GM18498 (cell line): Measurements from ENCODE around the gene FLT3LG.
A peak's percentile ranks its signal among the peaks of the same experiment; 100 is the strongest.
"Not testable (repeated sequence)": the region's sequence is repeated elsewhere in the genome, so short reads cannot be mapped to it uniquely, and the experiment has no call there.

Experiments used
- ATAC-seq: cut with Tn5 transposase; IDR thresholded peaks from one replicate; pipeline ENCODE4 v1.9.1; 2021; ENCODE audit warnings: mild to moderate bottlenecking, moderate library complexity; ENCODE audit not compliant: unreplicated experiment

Gene FLT3LG

GRCh38 chr19:49440439-49441209 lies 33.4 kb upstream of the FLT3LG start:
- no peak for ATAC-seq

GRCh38 chr19:49441210-49441959 lies 32.6 kb upstream of the FLT3LG start, which contains the start of gene SLC17A7:
TSS of gene SLC17A7 (minus strand) at chr19:49441527. CDS start at chr19:49441379, 148 bp downstream.
- no peak for ATAC-seq

GRCh38 chr19:49441960-49442350 lies 32.1 kb upstream of the FLT3LG start:
- no peak for ATAC-seq

GRCh38 chr19:49442354-49442753 lies 31.7 kb upstream of the FLT3LG start:
- no peak for ATAC-seq

- ATAC-seq, result peak; percentile 22
These were observed 31.1 kb upstream of the FLT3LG start for GRCh38 chr19:49442771-49443365.

- peak; percentile 81 for ATAC-seq
These were observed 30.5 kb upstream of the FLT3LG start for GRCh38 chr19:49443366-49444099.

- not testable (repeated sequence) for ATAC-seq
These were observed 29.8 kb upstream of the FLT3LG start for GRCh38 chr19:49444100-49444700.

GRCh38 chr19:49445997-49446396 lies 28.0 kb upstream of the FLT3LG start:
- no peak for ATAC-seq

- no peak for ATAC-seq
These were observed 26.3 kb upstream of the FLT3LG start for GRCh38 chr19:49447485-49448431.

- ATAC-seq, result no peak
These were observed 25.6 kb upstream of the FLT3LG start for GRCh38 chr19:49448432-49448786.

- no peak for ATAC-seq
These were observed 23.6 kb upstream of the FLT3LG start for GRCh38 chr19:49450405-49450804.

GRCh38 chr19:49451430-49452181 lies 22.4 kb upstream of the FLT3LG start, which contains the start of gene PIH1D1:
TSS of gene PIH1D1 (minus strand) at chr19:49451814. CDS start at chr19:49451574, 240 bp downstream.
- peak; percentile 64 for ATAC-seq

GRCh38 chr19:49453013-49453756 lies 20.8 kb upstream of the FLT3LG start, which contains the start of gene ALDH16A1:
TSS of gene ALDH16A1 (plus strand) at chr19:49453225. CDS start at chr19:49453332, 107 bp downstream.
- peak; percentile 81 for ATAC-seq

- ATAC-seq, result peak; percentile 0
These were observed 20.2 kb upstream of the FLT3LG start for GRCh38 chr19:49453757-49454240.

GRCh38 chr19:49455773-49456172 lies 18.2 kb upstream of the FLT3LG start:
- no peak for ATAC-seq

GRCh38 chr19:49456326-49456725 lies 17.7 kb upstream of the FLT3LG start:
- no peak for ATAC-seq

- ATAC-seq, result no peak
These were observed 15.5 kb upstream of the FLT3LG start for GRCh38 chr19:49458567-49458903.

GRCh38 chr19:49459388-49459787 lies 14.6 kb upstream of the FLT3LG start:
- no peak for ATAC-seq
